NCI-H345 (cell line): ENCODE measurements around the gene ZSWIM4.
"Not testable (repeated sequence)": the region's sequence is repeated elsewhere in the genome, so short reads cannot be mapped to it uniquely, and the experiment has no call there.

Source experiments
- DNase-seq: peaks from one replicate; lab custom pipeline; 2025; lab: John Stamatoyannopoulos, UW

The ZSWIM4 gene

DNA sequence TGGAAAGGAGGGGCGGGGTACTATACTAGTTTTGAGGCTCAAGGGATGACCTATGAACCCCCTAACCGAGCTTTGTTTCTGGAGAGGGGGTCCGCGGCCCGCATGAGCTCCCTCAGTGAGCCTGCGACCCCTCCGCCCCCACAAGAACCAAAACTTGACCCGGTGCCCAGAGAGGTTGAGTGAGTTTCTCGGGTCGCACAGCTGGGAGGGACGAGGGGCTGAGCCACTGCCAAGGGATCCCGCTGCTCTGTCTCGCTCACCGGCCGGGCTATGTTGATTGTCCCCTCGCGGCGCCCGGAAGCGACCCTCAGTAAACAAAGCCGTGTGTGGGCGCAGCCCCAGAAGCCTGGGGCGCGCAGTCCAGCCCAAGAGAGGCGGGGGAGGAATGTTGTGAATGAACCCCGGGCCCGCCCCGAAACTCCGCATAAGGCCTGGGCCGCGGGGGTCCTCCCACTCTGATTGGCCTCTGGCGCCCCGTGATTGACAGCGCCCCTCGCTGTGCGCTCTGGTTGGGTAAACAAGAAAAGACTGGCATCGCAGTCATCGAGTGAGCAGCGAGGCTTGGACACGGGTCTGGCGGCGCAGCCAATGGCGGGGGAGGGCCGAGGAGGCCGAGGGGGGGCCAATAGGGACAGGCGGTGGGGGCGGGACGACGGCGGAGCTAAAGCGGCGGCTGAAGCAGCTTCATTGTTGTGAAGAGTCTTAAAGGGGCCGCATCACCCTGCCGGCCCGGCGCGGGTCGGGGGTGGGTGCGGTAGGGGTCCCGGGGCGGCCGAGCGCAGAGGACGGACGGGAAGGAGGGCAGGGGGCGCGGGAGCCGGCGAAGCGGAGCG is at the start of gene ZSWIM4:
Gene ZSWIM4, plus strand, starts transcription at position 687 of the 833 bp plus-strand sequence. CDS start 206 bp downstream, outside the sequence.
- peak; percentile 98 for DNase-seq

DNA sequence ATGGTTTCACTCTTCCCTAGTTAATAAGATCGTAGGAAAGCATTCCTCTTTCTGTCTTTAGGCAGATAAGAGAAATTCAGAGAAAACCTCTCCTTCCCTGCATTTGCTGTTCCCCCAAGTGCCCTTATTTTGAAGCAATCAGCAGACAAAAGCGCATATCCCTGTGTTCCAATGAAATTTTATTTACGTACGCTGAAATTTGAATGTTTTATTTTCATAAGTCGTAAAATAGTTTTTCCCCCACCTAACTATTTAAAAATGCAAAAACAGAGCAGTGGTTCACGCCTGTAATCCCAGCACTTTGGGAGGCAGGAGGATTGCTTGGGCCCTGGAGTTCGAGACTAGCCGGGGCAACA is 48.2 kb upstream of the ZSWIM4 start:
- DNase-seq: no peak

DNA sequence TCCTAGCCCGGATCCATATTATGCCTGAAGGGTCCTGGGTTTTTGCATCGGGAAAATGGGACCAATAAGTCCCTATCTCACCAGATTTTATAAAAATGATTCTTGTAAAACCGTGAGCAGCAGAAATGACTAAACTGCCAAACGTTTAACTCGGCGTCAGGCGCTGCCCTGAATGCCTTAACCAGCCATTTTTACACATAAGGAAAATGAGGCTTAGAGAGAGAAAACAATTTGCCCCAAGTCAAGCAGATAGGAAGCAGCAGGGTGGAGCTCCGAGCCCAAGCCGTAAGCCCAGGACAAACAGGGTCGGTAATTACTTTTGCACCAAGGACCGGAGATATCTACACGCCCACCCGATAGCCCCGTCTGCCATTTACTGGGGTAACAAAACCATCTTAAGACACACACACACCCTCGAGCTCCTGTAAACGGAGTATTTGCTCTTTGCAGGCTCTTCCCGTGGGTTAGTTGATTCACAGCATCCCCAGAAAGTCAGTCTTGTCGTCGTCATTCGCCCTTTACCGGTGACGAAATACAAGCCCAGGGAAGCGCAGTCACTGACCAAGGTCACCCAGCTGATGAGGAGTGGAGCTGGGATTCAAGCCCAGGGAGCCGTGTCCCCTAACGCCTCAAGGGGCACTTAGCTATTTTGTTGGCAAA is 46.9 kb upstream of the ZSWIM4 start:
- peak; percentile 9 for DNase-seq

DNA sequence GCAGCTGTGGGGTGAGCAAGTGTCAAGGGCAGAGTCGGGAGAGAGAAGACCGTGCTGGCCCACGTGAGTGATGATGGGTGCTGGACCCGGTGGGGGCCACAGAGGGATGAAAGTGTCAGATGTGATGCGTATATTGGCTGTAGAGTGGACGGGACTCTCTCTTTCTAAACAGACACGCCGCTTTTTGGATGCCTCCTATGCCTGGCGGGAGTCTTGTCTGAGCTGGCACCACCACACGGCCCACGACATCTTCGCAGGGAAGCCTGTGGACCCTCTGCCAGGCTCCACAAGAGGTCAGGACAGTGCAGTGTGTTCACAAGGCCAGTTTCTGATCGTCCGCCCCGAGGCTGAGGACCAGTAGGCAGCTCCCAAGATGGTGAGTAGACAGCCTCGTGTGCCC is 43.8 kb upstream of the ZSWIM4 start:
- no peak for DNase-seq

DNA sequence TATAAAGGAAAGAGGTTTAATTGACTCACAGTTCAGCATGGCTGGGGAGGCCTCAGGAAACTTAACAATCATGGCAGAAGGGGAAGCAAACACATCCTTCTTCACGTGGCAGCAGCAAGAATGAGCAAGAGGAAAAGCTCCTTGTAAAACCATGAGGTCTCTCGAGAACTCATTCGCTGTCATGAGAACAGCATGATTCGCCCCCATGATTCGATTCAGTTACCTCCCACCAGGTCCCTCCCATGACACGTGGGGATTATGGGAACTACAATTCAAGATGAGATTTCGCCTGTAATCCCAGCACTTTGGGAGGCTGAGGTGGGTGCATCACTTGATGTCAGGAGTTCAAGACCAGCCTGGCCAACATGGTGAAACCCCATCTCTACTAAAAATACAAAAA is 41.6 kb upstream of the ZSWIM4 start:
- DNase-seq: not testable (repeated sequence)

DNA sequence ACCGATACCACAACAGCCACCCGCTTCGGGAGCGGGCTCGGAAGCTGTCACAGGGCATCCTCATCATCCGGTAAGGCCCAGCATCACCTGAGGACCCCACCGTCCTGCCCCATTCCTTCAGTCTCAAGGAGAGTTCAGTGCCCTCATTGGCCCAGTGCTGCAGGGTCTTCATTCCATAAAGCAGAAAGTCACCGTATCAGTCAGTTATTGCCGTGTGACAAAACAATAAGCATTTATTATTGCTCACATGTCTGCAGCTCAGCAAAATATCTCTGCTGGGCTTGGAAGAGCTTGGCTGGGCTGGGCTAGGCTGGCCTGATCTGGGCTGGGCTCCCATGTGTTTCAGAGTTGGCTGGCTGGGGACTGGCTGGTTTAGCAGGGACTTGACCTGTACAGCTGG is 39.0 kb upstream of the ZSWIM4 start:
- no peak for DNase-seq

DNA sequence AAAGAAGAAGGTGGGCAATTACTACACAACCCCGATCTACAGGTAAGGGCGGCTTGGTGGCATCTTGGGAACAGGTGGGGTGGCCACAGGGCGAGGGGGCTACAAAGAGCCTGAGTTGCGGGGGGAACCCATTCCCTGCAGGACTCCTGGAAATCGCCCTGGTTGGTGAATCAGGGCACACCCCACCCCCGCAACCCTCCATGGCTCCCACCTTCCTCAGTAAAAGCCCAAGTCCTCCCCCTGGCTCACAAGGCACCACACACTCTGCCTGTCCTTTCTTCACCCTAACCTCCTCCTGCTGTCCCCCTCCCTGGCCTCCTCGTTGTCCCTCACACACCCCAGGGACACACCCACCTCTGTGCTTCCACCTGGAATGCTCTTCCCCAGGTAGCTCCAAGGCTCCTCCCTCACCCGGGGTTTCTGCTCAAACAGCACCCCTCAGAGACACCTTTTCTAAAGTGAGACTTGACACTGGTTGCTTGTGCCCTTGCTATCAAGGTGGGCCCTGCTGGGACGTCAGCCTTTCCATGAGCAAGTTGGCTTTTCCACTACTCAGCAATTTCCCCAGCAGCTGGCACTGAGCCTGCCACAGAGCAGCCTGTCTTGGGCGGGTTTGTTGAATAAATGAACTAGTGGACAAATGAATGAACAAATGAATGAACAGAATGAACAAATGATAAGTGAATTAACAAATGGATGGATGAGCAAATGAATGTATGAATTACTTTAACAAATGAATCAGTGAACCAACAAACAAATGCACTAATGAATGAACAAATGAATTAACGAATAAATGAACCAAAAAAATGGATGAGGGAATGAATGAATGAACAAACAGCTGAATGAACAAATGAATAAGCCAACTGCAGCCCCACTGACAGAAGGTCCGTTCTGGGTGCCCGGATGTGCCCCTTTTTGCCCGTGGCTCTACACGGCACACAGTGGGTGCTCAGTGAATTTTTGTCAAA is 37.2 kb upstream of the ZSWIM4 start:
- DNase-seq: no peak

DNA sequence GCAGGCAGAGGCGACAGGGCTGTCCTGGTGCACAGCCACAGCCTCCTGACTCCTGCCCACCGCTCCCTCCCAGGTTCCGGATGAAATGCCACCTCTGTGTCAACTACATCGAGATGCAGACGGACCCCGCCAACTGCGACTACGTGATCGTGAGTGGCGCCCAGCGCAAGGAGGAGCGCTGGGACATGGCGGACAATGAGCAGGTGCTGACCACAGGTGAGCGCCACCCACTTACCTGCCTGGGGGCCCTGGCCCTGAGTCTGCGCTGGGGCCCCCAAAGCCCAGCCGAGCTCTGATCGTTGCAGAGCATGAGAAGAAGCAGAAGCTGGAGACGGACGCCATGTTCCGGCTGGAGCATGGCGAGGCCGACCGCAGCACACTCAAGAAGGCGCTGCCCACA is 36.4 kb upstream of the ZSWIM4 start:
- DNase-seq: no peak

DNA sequence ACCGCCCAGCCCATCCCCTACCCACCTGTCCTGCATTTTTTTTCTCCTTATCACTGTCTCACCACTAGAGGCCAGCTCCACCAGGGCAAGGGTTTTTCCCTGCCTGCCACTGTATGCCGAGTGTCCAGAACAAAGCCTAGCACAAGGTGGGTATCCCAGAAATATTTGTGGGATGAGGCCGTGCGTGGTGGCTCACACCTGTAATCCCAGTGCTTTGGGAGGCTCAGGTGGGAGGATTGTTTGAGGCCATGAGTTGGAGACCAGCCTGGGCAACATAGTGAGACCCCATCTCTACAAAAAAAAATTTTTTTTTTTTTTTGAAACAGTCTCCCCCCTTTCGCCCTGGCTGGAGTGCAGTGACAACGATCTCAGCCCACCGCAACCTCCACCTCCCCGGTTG is 33.8 kb upstream of the ZSWIM4 start:
- DNase-seq: no peak

DNA sequence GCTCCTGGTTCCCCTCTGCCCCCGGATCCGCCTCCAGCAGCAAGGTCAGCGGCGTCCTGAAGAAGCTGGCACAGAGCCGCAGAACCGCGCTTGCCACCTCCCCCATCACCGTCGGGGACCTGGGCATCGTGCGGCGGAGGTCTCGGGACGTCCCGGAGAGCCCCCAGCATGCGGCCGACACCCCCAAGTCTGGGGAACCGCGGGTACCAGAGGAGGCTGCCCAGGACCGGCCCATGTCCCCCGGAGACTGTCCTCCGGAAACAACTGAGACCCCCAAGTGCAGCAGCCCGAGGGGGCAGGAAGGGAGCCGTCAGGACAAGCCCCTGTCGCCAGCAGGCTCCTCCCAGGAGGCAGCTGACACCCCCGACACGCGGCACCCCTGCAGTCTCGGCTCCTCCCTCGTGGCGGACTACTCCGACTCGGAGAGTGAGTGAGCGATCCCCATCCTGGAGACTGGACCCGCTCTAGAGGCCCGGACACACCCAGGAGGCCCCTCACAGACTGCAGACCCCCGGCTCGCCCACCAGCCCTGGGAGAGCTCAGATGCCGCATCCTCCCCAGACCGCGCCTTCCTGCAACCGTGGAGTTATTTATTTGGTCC is 32.5 kb upstream of the ZSWIM4 start:
- no peak for DNase-seq

DNA sequence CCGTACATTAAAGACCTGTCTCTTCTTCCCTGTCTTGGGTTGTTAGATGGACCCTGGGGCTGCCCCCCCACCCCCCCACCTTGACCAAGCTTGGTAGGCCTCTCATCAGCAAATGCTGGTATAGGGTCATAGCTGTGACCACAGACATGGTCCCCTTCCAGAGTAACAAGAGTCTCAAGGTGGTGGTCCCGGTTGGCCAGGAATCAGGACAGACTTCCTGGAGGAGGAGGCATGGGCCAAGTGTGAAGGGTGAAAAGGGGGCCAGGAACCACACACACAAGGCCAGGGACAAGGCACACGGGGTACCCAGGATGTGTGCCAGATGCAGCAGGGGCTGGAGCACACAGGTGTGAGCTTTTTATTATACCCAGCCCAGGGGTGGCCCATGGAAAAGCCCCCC is 32.0 kb upstream of the ZSWIM4 start:
- DNase-seq: no peak

DNA sequence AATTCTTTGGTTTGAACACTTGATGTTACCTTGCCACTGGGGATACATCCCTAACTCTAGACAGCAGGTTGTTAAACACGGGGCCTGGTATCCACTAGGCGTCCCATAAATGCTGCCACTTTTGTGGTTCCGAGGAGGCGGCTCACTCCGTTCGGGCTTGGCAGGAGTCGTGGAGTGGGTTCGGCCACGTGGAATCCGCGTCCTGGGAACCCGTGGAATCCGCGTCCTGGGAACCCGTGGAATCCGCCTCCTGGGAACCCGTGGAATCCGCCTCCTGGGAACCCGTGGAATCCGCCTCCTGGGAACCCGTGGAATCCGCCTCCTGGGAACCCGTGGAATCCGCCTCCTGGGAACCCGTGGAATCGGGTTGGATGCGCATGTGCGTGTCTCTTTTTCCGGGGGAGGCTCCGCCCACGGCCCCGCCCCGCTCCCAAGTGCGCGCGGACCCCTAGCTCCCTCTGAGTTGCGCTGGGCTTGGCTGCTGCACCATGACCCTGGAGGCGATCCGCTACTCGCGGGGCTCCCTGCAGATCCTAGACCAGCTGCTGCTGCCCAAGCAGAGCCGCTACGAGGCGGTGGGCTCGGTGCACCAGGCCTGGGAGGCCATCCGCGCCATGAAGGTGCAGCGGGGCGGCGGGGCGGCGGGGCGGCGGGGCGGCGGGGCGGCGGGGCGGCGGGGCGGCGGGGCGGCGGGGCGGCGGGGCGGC is 31.0 kb upstream of the ZSWIM4 start, which contains the start of gene MRI1:
Gene MRI1, plus strand, starts transcription at position 422 of the 707 bp plus-strand sequence. Its CDS starts 67 bp downstream, at position 489.
- peak; percentile 53 for DNase-seq

DNA sequence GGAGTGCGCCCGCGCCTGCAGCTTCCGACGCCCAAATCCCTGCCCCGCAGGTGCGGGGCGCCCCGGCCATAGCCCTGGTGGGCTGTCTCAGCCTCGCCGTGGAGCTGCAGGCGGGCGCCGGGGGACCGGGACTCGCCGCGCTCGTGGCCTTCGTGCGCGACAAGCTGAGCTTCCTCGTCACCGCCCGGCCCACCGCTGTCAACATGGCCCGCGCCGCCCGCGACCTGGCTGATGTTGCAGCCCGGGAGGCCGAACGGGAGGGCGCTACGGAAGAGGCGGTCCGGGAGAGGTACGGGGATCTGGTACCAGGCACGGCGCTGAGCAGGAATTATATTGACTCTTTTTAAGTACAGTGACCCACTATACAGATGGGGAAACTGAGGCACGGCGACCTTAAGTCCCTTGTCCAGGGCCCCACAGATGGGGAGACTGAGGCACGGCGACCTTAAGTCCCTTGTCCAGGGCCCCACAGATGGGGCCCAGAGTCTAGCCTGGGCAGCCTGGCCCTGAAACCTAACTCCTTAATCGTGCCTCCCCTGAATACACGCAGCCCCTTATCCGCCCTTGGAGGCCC is 30.3 kb upstream of the ZSWIM4 start:
- no peak for DNase-seq

DNA sequence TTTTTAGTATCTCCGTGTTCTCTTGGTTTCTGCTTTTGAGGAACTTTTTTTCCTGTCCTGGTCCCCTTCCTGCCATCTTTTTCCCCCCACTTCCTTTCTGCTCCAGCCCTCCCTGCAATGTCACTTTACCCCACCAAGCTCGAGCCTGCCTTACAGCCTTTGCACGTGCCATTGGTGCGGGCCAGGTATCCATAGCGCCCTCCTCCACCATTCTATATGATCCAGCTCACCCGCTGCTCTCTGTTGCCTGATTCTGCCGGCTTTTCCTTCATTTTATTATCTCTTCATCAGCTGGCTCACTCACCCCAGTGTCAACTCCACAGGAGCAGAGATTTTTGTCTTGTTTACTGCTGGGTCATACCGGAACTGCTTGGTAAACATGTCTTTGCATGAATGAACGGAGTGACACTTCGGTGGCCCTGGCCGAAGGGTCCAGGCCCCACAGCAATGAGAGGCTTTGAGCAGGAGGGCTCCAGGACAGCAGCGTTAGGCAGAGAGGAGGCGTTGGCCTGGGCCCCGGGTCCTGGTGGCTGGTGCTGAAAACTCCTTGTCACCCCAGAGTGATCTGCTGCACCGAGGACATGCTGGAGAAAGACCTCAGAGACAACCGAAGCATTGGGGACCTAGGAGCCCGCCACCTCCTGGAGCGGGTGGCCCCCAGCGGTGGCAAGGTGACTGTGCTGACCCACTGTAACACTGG is 29.7 kb upstream of the ZSWIM4 start:
- DNase-seq: no peak

DNA sequence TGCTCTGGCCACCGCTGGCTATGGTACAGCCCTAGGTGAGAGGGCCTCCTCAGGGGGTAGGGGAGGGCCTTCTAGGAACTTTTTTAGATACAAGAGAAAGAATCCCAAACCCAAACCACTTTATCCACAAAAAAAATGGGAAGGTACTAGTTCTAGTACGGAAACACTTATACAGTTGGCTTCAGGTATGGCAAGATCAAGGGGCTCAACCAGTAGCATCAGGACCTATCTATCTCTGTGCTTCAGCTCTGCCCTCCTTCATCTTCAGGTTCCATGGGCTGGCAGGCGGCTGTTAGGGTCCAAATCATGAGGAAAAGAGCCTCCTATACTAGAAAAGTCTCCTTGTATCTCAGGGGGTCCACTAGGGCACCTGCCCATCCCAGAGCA is 29.2 kb upstream of the ZSWIM4 start:
- DNase-seq: no peak

DNA sequence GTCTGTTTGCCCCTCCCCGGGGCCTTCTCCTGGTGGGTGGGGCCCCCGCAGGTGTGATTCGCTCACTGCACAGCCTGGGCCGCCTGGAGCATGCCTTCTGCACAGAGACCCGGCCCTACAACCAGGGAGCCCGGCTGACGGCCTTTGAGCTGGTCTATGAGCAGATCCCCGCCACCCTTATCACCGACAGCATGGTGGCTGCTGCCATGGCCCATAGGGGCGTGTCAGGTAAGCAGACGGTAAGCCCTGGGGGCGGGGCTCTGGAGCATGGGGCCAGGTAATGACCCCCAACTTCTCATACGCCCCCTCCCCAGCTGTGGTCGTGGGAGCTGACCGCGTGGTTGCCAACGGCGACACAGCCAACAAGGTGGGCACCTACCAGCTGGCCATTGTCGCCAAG is 26.7 kb upstream of the ZSWIM4 start:
- DNase-seq: no peak

DNA sequence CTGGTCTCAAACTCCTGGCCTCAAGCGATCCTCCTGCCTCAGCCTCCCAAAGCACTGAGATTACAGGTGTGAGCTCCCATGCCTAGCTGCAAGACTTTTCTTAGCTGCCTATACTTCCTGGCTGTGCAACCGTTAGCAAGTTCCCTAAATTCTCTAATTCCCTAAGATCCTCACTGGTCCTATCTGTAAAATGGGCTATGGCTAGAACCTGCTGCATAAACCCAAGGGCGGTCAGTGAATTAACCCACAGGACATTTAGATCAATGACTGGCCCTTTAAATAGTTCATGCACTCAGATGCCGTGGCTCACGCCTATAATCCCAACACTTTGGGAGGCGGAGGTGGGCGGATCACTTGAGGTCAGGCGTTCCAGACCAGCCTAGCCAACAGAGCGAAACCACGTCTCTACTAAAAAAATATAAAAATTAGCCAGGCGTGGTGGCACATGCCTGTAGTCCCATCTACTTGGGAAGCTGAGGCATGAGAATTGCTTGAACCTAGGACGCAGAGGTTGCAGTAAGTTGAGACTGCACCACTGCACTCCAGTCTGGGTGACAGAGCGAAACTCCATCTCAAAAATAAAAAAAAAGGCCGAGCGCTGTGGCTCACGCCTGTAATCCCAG is 25.1 kb upstream of the ZSWIM4 start:
- DNase-seq: no peak

DNA sequence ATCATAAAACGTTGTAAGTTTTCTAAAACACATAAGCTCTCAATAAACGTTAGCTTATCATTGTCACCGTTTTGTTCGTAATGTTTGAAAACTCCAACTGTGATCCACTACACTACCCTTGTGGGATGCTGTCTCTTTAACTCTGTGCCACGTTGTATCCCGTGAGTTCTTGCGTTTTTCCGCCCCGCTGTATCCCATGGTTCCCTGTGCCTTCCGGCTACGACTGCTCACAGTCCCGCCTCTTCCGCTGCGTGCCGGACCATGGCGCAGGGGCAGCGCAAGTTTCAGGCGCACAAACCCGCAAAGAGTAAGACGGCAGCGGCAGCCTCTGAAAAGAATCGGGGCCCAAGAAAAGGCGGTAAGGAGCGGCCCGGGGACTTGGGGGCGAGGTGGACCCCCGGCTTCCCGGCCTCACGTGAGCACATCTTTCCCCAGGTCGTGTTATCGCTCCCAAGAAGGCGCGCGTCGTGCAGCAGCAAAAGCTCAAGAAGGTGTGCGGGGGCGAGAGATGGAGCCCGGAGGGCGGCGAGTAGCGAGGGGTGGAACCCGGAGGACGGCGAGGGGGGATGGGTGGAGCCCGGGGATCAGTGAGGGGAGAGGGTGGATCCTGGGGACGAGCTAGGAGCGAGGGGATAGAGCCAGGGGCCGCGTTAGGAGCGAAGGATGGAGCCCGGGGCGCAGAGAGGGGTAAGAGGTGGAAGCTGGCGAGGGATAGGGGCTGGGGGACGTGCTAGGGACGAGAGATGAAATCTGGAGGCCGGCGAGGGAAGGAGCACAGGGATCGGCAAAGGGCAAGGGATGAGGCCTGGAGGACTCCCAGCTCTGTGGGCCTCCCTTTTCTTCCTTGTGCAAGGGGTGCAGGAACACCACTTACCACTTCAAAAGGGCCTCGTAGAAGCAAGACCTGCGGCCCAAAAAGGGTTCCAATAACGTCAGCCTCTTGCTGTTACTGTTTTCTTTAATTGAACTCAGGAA is 20.7 kb upstream of the ZSWIM4 start, which contains the start of gene C19orf53:
Gene C19orf53, plus strand, starts transcription at position 240 of the 975 bp plus-strand sequence. Its CDS starts 22 bp downstream, at position 262.
- peak; percentile 81 for DNase-seq
